A549 treated with Mapracorat at 1 μM for 4 hours (cell line): ENCODE results near the gene SELENON. TPM values are rescaled to one million over a fixed set of nuclear protein-coding genes. Genes with fewer than 3 reads are reported as not detected.

Experiments used
- total RNA-seq: library from RNA; stranded (reverse); fragments of 200-300 nt; extraction: Qiagen RNA extraction; gene quantifications from 5 replicates; pipeline ENCODE4 v1.2.3, GENCODE V29; 2022

The SELENON gene
- total RNA-seq: 54.4 to 64.1 TPM (median 61.5 TPM) in 5 replicates

GRCh38 chr1:25799935-25800702 is at the start of gene SELENON:
SELENON (plus strand) TSS chr1:25800193; CDS start chr1:25800231, 38 bp downstream.

GRCh38 chr1:25819491-25820246 is 19.7 kb downstream of the SELENON start, which contains the start of gene MTFR1L:
MTFR1L (plus strand) TSS chr1:25819954; CDS start chr1:25823105, 3,151 bp downstream.

DNA sequence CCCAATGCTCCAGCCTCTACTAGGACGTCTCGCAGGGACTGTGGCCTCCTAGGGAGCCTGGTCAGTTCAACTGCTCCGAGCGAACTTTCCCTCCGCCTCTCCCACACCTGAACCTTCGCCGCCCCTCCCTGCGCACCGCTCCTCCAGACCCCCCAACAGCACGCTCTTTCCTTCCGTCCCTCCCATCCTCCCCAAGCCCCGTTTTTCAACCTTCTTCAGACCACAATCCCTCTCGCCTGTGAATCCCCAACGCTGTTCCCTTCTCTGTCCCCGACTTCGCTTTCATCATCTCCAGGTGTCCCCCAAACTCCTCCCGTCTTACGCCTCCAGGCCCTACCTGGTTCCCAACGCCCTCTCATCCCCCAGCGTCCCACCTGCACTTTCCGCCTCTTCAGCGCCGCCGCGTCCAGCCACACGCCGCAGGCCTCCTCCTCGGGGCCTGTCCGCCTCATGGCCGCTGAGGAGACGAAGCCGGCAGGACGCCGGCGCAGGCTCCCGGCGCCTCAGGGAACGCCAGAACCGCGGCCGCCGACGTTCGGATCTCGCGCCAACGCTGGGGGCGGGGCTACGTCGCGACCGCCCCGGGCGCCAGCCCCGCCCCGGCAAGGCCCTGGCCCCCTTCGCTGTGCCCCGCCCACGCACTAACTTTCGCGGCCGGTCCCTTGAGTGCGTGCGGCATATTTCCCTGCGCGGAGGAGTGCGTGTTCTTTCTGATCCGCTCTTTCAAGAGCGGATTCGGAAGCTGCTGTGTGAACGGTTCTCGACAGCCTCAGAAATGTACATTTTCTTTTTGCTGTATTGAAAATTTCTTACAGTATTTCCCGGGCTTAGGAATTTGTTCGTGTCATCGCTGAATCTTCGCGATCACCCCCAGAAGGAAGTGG is 59.2 kb downstream of the SELENON start, which contains the start of gene AUNIP:
Gene AUNIP (minus strand): TSS at position 552 of the 884 bp plus-strand sequence. CDS start 100 bp downstream, at position 452.

Other genes with a start within 250 kb of the SELENON start
- 0.28 to 0.50 TPM (median 0.30 TPM) in 5 replicates for gene MAN1C1, start 183.4 kb upstream of the SELENON start, total RNA-seq
- 23.7 to 28.3 TPM (median 26.6 TPM) in 5 replicates for gene MTFR1L, start 19.8 kb downstream of the SELENON start, total RNA-seq
- 7.8 to 10.4 TPM (median 8.3 TPM) in 5 replicates for gene AUNIP, start 59.3 kb downstream of the SELENON start, total RNA-seq
- 6.0 to 7.9 TPM (median 7.7 TPM) in 5 replicates for gene PAQR7, start 75.5 kb downstream of the SELENON start, total RNA-seq
- 217 to 237 TPM (median 234 TPM) in 5 replicates for gene STMN1, start 106.2 kb downstream of the SELENON start, total RNA-seq
- gene PAFAH2, start 197.9 kb downstream of the SELENON start, total RNA-seq: 6.1 to 9.1 TPM (median 7.8 TPM) in 5 replicates
- gene EXTL1, start 221.6 kb downstream of the SELENON start, total RNA-seq: not detected in 5 replicates
- gene SLC30A2, start 245.9 kb downstream of the SELENON start, total RNA-seq: 0.11 to 0.96 TPM (median 0.31 TPM) in 5 replicates